ENCODE data around the gene UBN1. TPM values are rescaled to one million over a fixed set of nuclear protein-coding genes. Genes with fewer than 3 reads are reported as not detected.

The UBN1 gene
- total and polyA plus RNA-seq, 10 of the 15 experiments (the other 5 are each of a cell fraction or from before 2014, with no cell fraction given), result 2.1 to 32.5 (median 13.9) TPM

GRCh38 chr16:4913130-4913773 lies 66.0 kb downstream of the UBN1 start (continued):
- no peak for TF ChIP-seq CUX1 (IDR thresholded peaks at IDR 0.05; ENCODE audit: insufficient replicate concordance, low read depth, low read length)
- no peak for TF ChIP-seq ZBTB4 (CRISPR knock-in tag; IDR thresholded peaks at IDR 0.05)
- TF ChIP-seq ESRRA (IDR thresholded peaks at IDR 0.05; ENCODE audit: low read length), result no peak
- TF ChIP-seq CTCF (IDR thresholded peaks at IDR 0.05 in 2 of 3, conservative IDR thresholded peaks at IDR 0.05 in 1 of 3; ENCODE audit: control insufficient read depth in 2 of 3, extremely low read depth in 1 of 3, insufficient read depth in 1 of 3, low read depth in 3 of 3, low read length in 3 of 3), result no peak
- TF ChIP-seq EED (IDR thresholded peaks at IDR 0.05; ENCODE audit: low read depth), result no peak
- no peak for TF ChIP-seq MTA2 (IDR thresholded peaks at IDR 0.05; ENCODE audit: low read depth)
- no peak for TF ChIP-seq NBN (IDR thresholded peaks at IDR 0.05)
- TF ChIP-seq CBX5 (IDR thresholded peaks at IDR 0.05; ENCODE audit: low read depth), result no peak
- no peak for TF ChIP-seq YBX1 (IDR thresholded peaks at IDR 0.05)
- no peak for TF ChIP-seq DPF2 (IDR thresholded peaks at IDR 0.05)
- TF ChIP-seq ZBTB33 (IDR thresholded peaks at IDR 0.05), result no peak
